ENCODE data around the gene SLAIN1. TPM values are rescaled to one million over a fixed set of nuclear protein-coding genes. Genes with fewer than 3 reads are reported as not detected.

SLAIN1 gene
- total RNA-seq, 2 experiments from 2014 or later = 41.2 to 42.5 TPM

- ChIA-PET POLR2A (no interaction called here), CTCF (interaction anchor here (1.0 kb wide), 1 partner anchor 140 kb away, joined by 3 read pairs; no protein-coding TSS in a partner anchor)
- Mint-ChIP-seq H3K27ac (no peak overlapping the region), H3K4me3 (no peak overlapping the region), H3K9me3 (no peaks in the 10 kb centered on the region), H3K36me3 (ENCODE audit: low read depth) (peaks cover 46% of the 10 kb centered on the region), H3K4me1 (ENCODE audit: low read depth) (peaks cover 21% of the 10 kb centered on the region), H3K27me3 (no peaks in the 10 kb centered on the region)
- H3K4me3 ChIP-seq (ENCODE audit: low read length) = no peak overlapping the region
- no peaks in the 10 kb centered on the region for H3K9me3 ChIP-seq (ENCODE audit: control insufficient read depth in 1 of 2, insufficient read depth in 1 of 2, low read length in 2 of 2)
- peaks cover 6% of the 10 kb centered on the region for H3K4me1 ChIP-seq (ENCODE audit: insufficient read depth, low read length)
- peaks cover 19% of the 10 kb centered on the region for H3K36me3 ChIP-seq (ENCODE audit: insufficient read depth, low read length)
- no peak for ATAC-seq (ENCODE audit: poor library complexity)
- no peak for TF ChIP-seq CTCF (IDR thresholded peaks at IDR 0.05)
- no peak for DNase-seq
- H3K27ac ChIP-seq (ENCODE audit: low read depth in 1 of 2, low read length in 2 of 2) = no peak overlapping the region
- intact Hi-C loops (cut with DNase I, micrococcal nuclease) = no loop called here
- H3K27me3 ChIP-seq (ENCODE audit: control insufficient read depth in 1 of 2, insufficient read depth in 2 of 2, low read length in 2 of 2) = no peaks in the 10 kb centered on the region
Observed at GRCh38 chr13:77733674-77734073, 36.2 kb downstream of the SLAIN1 start.

GRCh38 chr13:77737583-77738200 lies 40.2 kb downstream of the SLAIN1 start:
- intact Hi-C loops (cut with DNase I, micrococcal nuclease) = no loop called here
- POLR2A ChIA-PET = interaction anchor here (1.0 kb wide), 1 partner anchor 9 kb away, joined by 3 read pairs; no protein-coding TSS in a partner anchor
- Histone ChIP-seq H3K4me3 (ENCODE audit: low read length) (no peak overlapping the region), H3K27me3 (ENCODE audit: control insufficient read depth in 1 of 2, insufficient read depth in 2 of 2, low read length in 2 of 2) (no peaks in the 10 kb centered on the region), H3K9me3 (ENCODE audit: control insufficient read depth in 1 of 2, insufficient read depth in 1 of 2, low read length in 2 of 2) (no peaks in the 10 kb centered on the region), H3K27ac (ENCODE audit: low read depth in 1 of 2, low read length in 2 of 2) (no peak overlapping the region), H3K4me1 (ENCODE audit: insufficient read depth, low read length) (no peaks in the 10 kb centered on the region), H3K36me3 (ENCODE audit: insufficient read depth, low read length) (peaks cover 19% of the 10 kb centered on the region)
- peaks cover 22% of the 10 kb centered on the region for H3K4me1 Mint-ChIP-seq (ENCODE audit: low read depth)
- TF ChIP-seq CTCF (IDR thresholded peaks at IDR 0.05) = no peak
- H3K27ac Mint-ChIP-seq = no peak overlapping the region
- no peak for ATAC-seq (ENCODE audit: poor library complexity)
- no peak for DNase-seq
- H3K9me3 Mint-ChIP-seq = no peaks in the 10 kb centered on the region
- no peaks in the 10 kb centered on the region for H3K27me3 Mint-ChIP-seq
- CTCF ChIA-PET = interaction anchor here (1.8 kb wide), 1 partner anchor 145 kb away, joined by 6 read pairs; no protein-coding TSS in a partner anchor
- peaks cover 41% of the 10 kb centered on the region for H3K36me3 Mint-ChIP-seq (ENCODE audit: low read depth)
- H3K4me3 Mint-ChIP-seq = no peak overlapping the region

- peaks cover 47% of the 10 kb centered on the region for H3K36me3 Mint-ChIP-seq (ENCODE audit: low read depth)
- peaks cover 22% of the 10 kb centered on the region for H3K4me1 Mint-ChIP-seq (ENCODE audit: low read depth)
- Histone ChIP-seq H3K27ac (ENCODE audit: low read depth in 1 of 2, low read length in 2 of 2) (no peak overlapping the region), H3K4me1 (ENCODE audit: insufficient read depth, low read length) (no peaks in the 10 kb centered on the region), H3K4me3 (ENCODE audit: low read length) (no peak overlapping the region), H3K36me3 (ENCODE audit: insufficient read depth, low read length) (peaks cover 28% of the 10 kb centered on the region), H3K27me3 (ENCODE audit: control insufficient read depth in 1 of 2, insufficient read depth in 2 of 2, low read length in 2 of 2) (no peaks in the 10 kb centered on the region), H3K9me3 (ENCODE audit: control insufficient read depth in 1 of 2, insufficient read depth in 1 of 2, low read length in 2 of 2) (no peaks in the 10 kb centered on the region)
- ChIA-PET CTCF (interaction anchor here (0.6 to 2.1 kb wide), 4 partner anchors 22 to 957 kb away, joined by 3 to 5 read pairs (median 4); partner anchors contain the start of gene SLAIN1), POLR2A (interaction anchor here (0.7 to 1.0 kb wide), 2 partner anchors 12 to 1125 kb away, joined by 3 to 4 read pairs; no protein-coding TSS in a partner anchor)
- no peaks in the 10 kb centered on the region for H3K27me3 Mint-ChIP-seq
- ATAC-seq (ENCODE audit: poor library complexity) (no peak), DNase-seq (no peak)
- intact Hi-C loops (cut with DNase I, micrococcal nuclease) = no loop called here
- no peak for TF ChIP-seq CTCF (IDR thresholded peaks at IDR 0.05)
- peak overlapping the region; percentile 8 for H3K27ac Mint-ChIP-seq
- H3K4me3 Mint-ChIP-seq = no peak overlapping the region
- no peaks in the 10 kb centered on the region for H3K9me3 Mint-ChIP-seq
Observed at GRCh38 chr13:77740097-77740735, 42.7 kb downstream of the SLAIN1 start.

Measured in CD4-positive, alpha-beta T cell (primary cell).